Testis (tissue), 3 donors: ENCODE measurements around the gene ADH1C. TPM values are rescaled to one million over a fixed set of nuclear protein-coding genes. Genes with fewer than 3 reads are reported as not detected.

ENCODE experiments used
- DNase-seq: peaks from one replicate; pipeline ENCODE4 v3.0.0-alpha.2; 2019
- H3K27ac ChIP-seq, 2 donors: fragments of 200-600 bp; sonication (generic); one replicate each; pipeline ENCODE4 v1.5.1; 2019
- H3K27me3 ChIP-seq: fragments of 200-600 bp; sonication (generic); one replicate; pipeline ENCODE4 v1.5.1; 2019
- H3K36me3 ChIP-seq: fragments of 200-600 bp; sonication (generic); one replicate; pipeline ENCODE4 v1.5.1; 2017; ENCODE audit warnings: low read depth; ENCODE audit errors: missing control alignments
- H3K4me1 ChIP-seq: fragments of 200-600 bp; sonication (generic); one replicate; pipeline ENCODE4 v1.5.1; 2019
- H3K4me3 ChIP-seq, 2 donors: fragments of 200-600 bp; sonication (generic); one replicate each; pipeline ENCODE4 v1.5.1; 2017 to 2019
- H3K9me3 ChIP-seq: fragments of 200-600 bp; sonication (generic); one replicate; pipeline ENCODE4 v1.5.1; 2017
- CTCF ChIP-seq, 3 experiments: fragments of 450-650 bp in 2 of 3; fragments of 200-600 bp in 1 of 3; sonication (generic) in 1 of 3; IDR thresholded peaks; one replicate each; pipeline ENCODE4 v1.5.1; 2016 to 2019; ENCODE audit warnings: antibody characterized with exemption in 3 of 3, mild to moderate bottlenecking in 2 of 3, moderate library complexity in 1 of 3
- POLR2A ChIP-seq: fragments of 450-650 bp; IDR thresholded peaks from one replicate; pipeline ENCODE4 v1.6.1; 2017; ENCODE audit warnings: antibody characterized with exemption, mild to moderate bottlenecking, moderate library complexity
- WGBS, 2 donors: methylation state at CpG; one replicate each; pipeline ENCODE4 v1.1.5; 2018; 5-methylcytosine and 5-hydroxymethylcytosine counted together
- intact Hi-C: fragments of 100-400 bp; cut with DNase I; formaldehyde crosslinking; loops from one replicate; pipeline ENCODE4 v1.15.1; 2023; ENCODE audit warnings: low total_unique reads
- polyA plus RNA-seq: library from polyadenylated mRNA; stranded (reverse); fragments of 350-450 nt; fragmentation: Illumina TruSeq; extraction: RNeasy Lipid Tissue Mini Kit (QIAGEN cat#74804); gene quantifications from one replicate; pipeline ENCODE4 v1.2.3, GENCODE V29; 2014; ENCODE audit warnings: low read depth, low replicate concordance; ENCODE audit not compliant: insufficient read depth
- total RNA-seq, 2 donors: library from RNA; depleted of rRNA; stranded (reverse); fragments of >200 nt; gene quantifications; one replicate each; pipeline ENCODE4 v1.2.3, GENCODE V29; 2016

ADH1C gene
- total and polyA plus RNA-seq, 3 donors from 2014 or later: 0.43 to 2.6 (median 2.4) TPM

GRCh38 chr4:99366491-99366890 is 13.9 kb upstream of the ADH1C start:
- no peak for TF ChIP-seq CTCF (IDR thresholded peaks at IDR 0.05)
- no peak for TF ChIP-seq POLR2A
- intact Hi-C loops: no loop called here
- Histone ChIP-seq H3K9me3 (no peaks in the 10 kb centered on the region), H3K27me3 (no peaks in the 10 kb centered on the region), H3K4me3 (no peak overlapping the region), H3K4me1 (no peaks in the 10 kb centered on the region), H3K27ac (no peak overlapping the region), H3K36me3 (no peaks in the 10 kb centered on the region)
- DNase-seq: no peak
- WGBS, 2 donors: 80 to 89% methylated on average over 1 of the region's 1 CpG

- no peak overlapping the region for H3K4me3 ChIP-seq
- no peaks in the 10 kb centered on the region for H3K9me3 ChIP-seq
- TF ChIP-seq CTCF (IDR thresholded peaks at IDR 0.05): no peak
- TF ChIP-seq POLR2A: no peak
- H3K27me3 ChIP-seq: no peaks in the 10 kb centered on the region
- peak overlapping the region in 1 of 2 donors; percentile 50 for H3K27ac ChIP-seq
- no peak for DNase-seq
- H3K36me3 ChIP-seq: no peaks in the 10 kb centered on the region
- no peaks in the 10 kb centered on the region for H3K4me1 ChIP-seq
- intact Hi-C loops: no loop called here
Observed at GRCh38 chr4:99362768-99363167, 10.2 kb upstream of the ADH1C start.

- no peak for TF ChIP-seq POLR2A
- no peak for TF ChIP-seq CTCF (IDR thresholded peaks at IDR 0.05)
- intact Hi-C loops: no loop called here
- H3K36me3 ChIP-seq: no peaks in the 10 kb centered on the region
- H3K9me3 ChIP-seq: no peaks in the 10 kb centered on the region
- H3K4me1 ChIP-seq: no peaks in the 10 kb centered on the region
- no peaks in the 10 kb centered on the region for H3K27me3 ChIP-seq
- H3K4me3 ChIP-seq: no peak overlapping the region
- H3K27ac ChIP-seq: peak overlapping the region in 1 of 2 donors; percentile 50
- DNase-seq: no peak
Observed at GRCh38 chr4:99361899-99362275, 9.3 kb upstream of the ADH1C start.

GRCh38 chr4:99361268-99361898 is 8.8 kb upstream of the ADH1C start:
- no peak for DNase-seq
- Histone ChIP-seq H3K9me3 (no peaks in the 10 kb centered on the region), H3K27ac (peak overlapping the region in 1 of 2 donors; percentile 50), H3K27me3 (no peaks in the 10 kb centered on the region), H3K36me3 (no peaks in the 10 kb centered on the region), H3K4me3 (no peak overlapping the region), H3K4me1 (no peaks in the 10 kb centered on the region)
- intact Hi-C loops: no loop called here
- TF ChIP-seq CTCF (IDR thresholded peaks at IDR 0.05) (no peak), POLR2A (no peak)

GRCh38 chr4:99359480-99360204 is 7.1 kb upstream of the ADH1C start:
- intact Hi-C loops: no loop called here
- Histone ChIP-seq H3K4me1 (no peaks in the 10 kb centered on the region), H3K27me3 (no peaks in the 10 kb centered on the region), H3K36me3 (no peaks in the 10 kb centered on the region), H3K27ac (no peak overlapping the region), H3K4me3 (no peak overlapping the region), H3K9me3 (no peaks in the 10 kb centered on the region)
- 79 to 84% methylated on average over 5 to 19 of the region's 27 CpGs for WGBS, 2 donors
- TF ChIP-seq POLR2A (no peak), CTCF (IDR thresholded peaks at IDR 0.05) (no peak)
- no peak for DNase-seq
